ENCODE data around the gene ZSCAN30.

ZSCAN30 gene

GRCh38 chr18:35242426-35242825, 47.6 kb downstream of the ZSCAN30 start:
- Histone ChIP-seq H3K4me1 (ENCODE audit: insufficient read depth, poor library complexity, severe bottlenecking) (peaks cover 8% of the 10 kb centered on the region), H3K36me3 (ENCODE audit: low read depth) (peaks cover 46% of the 10 kb centered on the region), H3K9me3 (ENCODE audit: severe bottlenecking) (no peaks in the 10 kb centered on the region), H3K27me3 (ENCODE audit: insufficient read depth, poor library complexity, severe bottlenecking) (no peaks in the 10 kb centered on the region), H3K27ac (ENCODE audit: poor library complexity, severe bottlenecking) (no peak overlapping the region), H3K4me3 (ENCODE audit: severe bottlenecking) (no peak overlapping the region)
- TF ChIP-seq CTCF (IDR thresholded peaks at IDR 0.05; ENCODE audit: poor library complexity, severe bottlenecking): no peak
- DNase-seq (ENCODE audit: low spot score) (no peak), ATAC-seq (ENCODE audit: low read depth) (no peak)

- H3K4me3 ChIP-seq (ENCODE audit: severe bottlenecking): peak overlapping the region; percentile 58
- peaks cover 41% of the 10 kb centered on the region for H3K36me3 ChIP-seq (ENCODE audit: low read depth)
- H3K27ac ChIP-seq (ENCODE audit: poor library complexity, severe bottlenecking): peak overlapping the region; percentile 61
- ATAC-seq (ENCODE audit: low read depth): no peak
- H3K27me3 ChIP-seq (ENCODE audit: insufficient read depth, poor library complexity, severe bottlenecking): no peaks in the 10 kb centered on the region
- TF ChIP-seq CTCF (IDR thresholded peaks at IDR 0.05; ENCODE audit: poor library complexity, severe bottlenecking): no peak
- DNase-seq (ENCODE audit: low spot score): no peak
- no peaks in the 10 kb centered on the region for H3K9me3 ChIP-seq (ENCODE audit: severe bottlenecking)
- peaks cover 8% of the 10 kb centered on the region for H3K4me1 ChIP-seq (ENCODE audit: insufficient read depth, poor library complexity, severe bottlenecking)
These were observed 48.6 kb downstream of the ZSCAN30 start for GRCh38 chr18:35241448-35241804.

GRCh38 chr18:35240664-35241447, 49.2 kb downstream of the ZSCAN30 start, which contains the start of gene ZNF397:
Gene ZNF397 (plus strand): TSS chr18:35241034. CDS start chr18:35242471, 1,437 bp downstream.
- TF ChIP-seq CTCF (IDR thresholded peaks at IDR 0.05; ENCODE audit: poor library complexity, severe bottlenecking): no peak
- peak within 1 kb of the TSS; percentile 61 for H3K27ac ChIP-seq (ENCODE audit: poor library complexity, severe bottlenecking)

GRCh38 chr18:35239314-35239713, 50.7 kb downstream of the ZSCAN30 start:
- H3K4me3 ChIP-seq (ENCODE audit: severe bottlenecking): no peak overlapping the region
- no peaks in the 10 kb centered on the region for H3K9me3 ChIP-seq (ENCODE audit: severe bottlenecking)
- no peaks in the 10 kb centered on the region for H3K27me3 ChIP-seq (ENCODE audit: insufficient read depth, poor library complexity, severe bottlenecking)
- DNase-seq (ENCODE audit: low spot score): no peak
- H3K4me1 ChIP-seq (ENCODE audit: insufficient read depth, poor library complexity, severe bottlenecking): peaks cover 8% of the 10 kb centered on the region
- ATAC-seq (ENCODE audit: low read depth): no peak
- H3K36me3 ChIP-seq (ENCODE audit: low read depth): peaks cover 24% of the 10 kb centered on the region
- TF ChIP-seq CTCF (IDR thresholded peaks at IDR 0.05; ENCODE audit: poor library complexity, severe bottlenecking): no peak
- H3K27ac ChIP-seq (ENCODE audit: poor library complexity, severe bottlenecking): no peak overlapping the region

More at GRCh38 chr18:35240664-35241447, 49.2 kb downstream of the ZSCAN30 start, which contains the start of gene ZNF397:
- Histone ChIP-seq H3K4me1 (ENCODE audit: insufficient read depth, poor library complexity, severe bottlenecking) (peaks cover 8% of the 10 kb centered on the region), H3K9me3 (ENCODE audit: severe bottlenecking) (no peaks in the 10 kb centered on the region), H3K27me3 (ENCODE audit: insufficient read depth, poor library complexity, severe bottlenecking) (no peaks in the 10 kb centered on the region), H3K36me3 (ENCODE audit: low read depth) (peaks cover 37% of the 10 kb centered on the region), H3K4me3 (ENCODE audit: severe bottlenecking) (peak within 1 kb of the TSS; percentile 58)
- peak; percentile 94 for DNase-seq (ENCODE audit: low spot score)
- ATAC-seq (ENCODE audit: low read depth): peak; percentile 99
